Smooth muscle cell (in vitro differentiated cells): ENCODE data around the gene SUGP1. TPM values are rescaled to one million over a fixed set of nuclear protein-coding genes. Genes with fewer than 3 reads are reported as not detected.

Experiments used
- DNase-seq: peaks from one replicate; lab custom pipeline; 2025; ENCODE audit not compliant: unreplicated experiment; lab: John Stamatoyannopoulos, UW
- H2AFZ ChIP-seq: fragments of 200-600 bp; sonication (generic); 2 replicates; pipeline ENCODE4 v1.6.0; 2016; ENCODE audit warnings: antibody characterized with exemption, low read depth, mild to moderate bottlenecking
- H3F3A ChIP-seq: fragments of 200-600 bp; sonication (generic); 2 replicates; pipeline ENCODE4 v1.6.0; 2017; ENCODE audit warnings: antibody characterized with exemption, low read depth
- H3K27ac ChIP-seq: fragments of 200-600 bp; sonication (generic); 2 replicates; pipeline ENCODE4 v1.5.1; 2016; ENCODE audit warnings: low read depth, mild to moderate bottlenecking
- H3K27me3 ChIP-seq: fragments of 200-600 bp; sonication (generic); 2 replicates; pipeline ENCODE4 v1.6.1; 2016; ENCODE audit warnings: low read depth, mild to moderate bottlenecking
- H3K36me3 ChIP-seq: fragments of 200-600 bp; sonication (generic); 2 replicates; pipeline ENCODE4 v1.5.1; 2016; ENCODE audit warnings: low read depth
- H3K4me1 ChIP-seq: fragments of 200-600 bp; sonication (generic); 2 replicates; pipeline ENCODE4 v1.5.1; 2016; ENCODE audit warnings: low read depth
- H3K4me2 ChIP-seq: fragments of 200-600 bp; sonication (generic); 2 replicates; pipeline ENCODE4 v1.6.0; 2016; ENCODE audit warnings: mild to moderate bottlenecking
- H3K4me3 ChIP-seq: fragments of 200-600 bp; sonication (generic); 2 replicates; pipeline ENCODE4 v1.5.1; 2016; ENCODE audit warnings: mild to moderate bottlenecking
- H3K79me2 ChIP-seq: fragments of 200-600 bp; sonication (generic); 2 replicates; pipeline ENCODE4 v1.6.0; 2016; ENCODE audit warnings: low read depth, mild to moderate bottlenecking
- H3K9ac ChIP-seq: fragments of 200-600 bp; sonication (generic); 2 replicates; pipeline ENCODE4 v1.6.0; 2016; ENCODE audit warnings: low read depth
- H3K9me3 ChIP-seq: fragments of 200-600 bp; sonication (generic); replicated peaks from 2 replicates; pipeline ENCODE4 v1.5.1; 2016; ENCODE audit warnings: low read depth
- H4K20me1 ChIP-seq: fragments of 200-600 bp; sonication (generic); 2 replicates; pipeline ENCODE4 v1.6.0; 2016; ENCODE audit warnings: low read depth
- CTCF ChIP-seq: fragments of 200-600 bp; sonication (generic); IDR thresholded peaks from 2 replicates; pipeline ENCODE4 v1.5.1; 2017; ENCODE audit warnings: borderline replicate concordance, mild to moderate bottlenecking, antibody characterized with exemption; ENCODE audit not compliant: insufficient read depth, poor library complexity, severe bottlenecking
- WGBS: methylation state at CpG from one replicate; pipeline ENCODE4 v1.1.7; 2016; ENCODE audit warnings: low lambda C conversion rate; 5-methylcytosine and 5-hydroxymethylcytosine counted together
- polyA plus RNA-seq: library from polyadenylated mRNA; unstranded; fragments of >200 nt; fragmentation: Nextera tagmentation; extraction: Ambion mirVana; gene quantifications from 2 replicates; pipeline ENCODE4 v1.2.1, GENCODE V29; 2016
- total RNA-seq: library from RNA; depleted of rRNA; stranded (reverse); fragments of >200 nt; gene quantifications from 2 replicates; pipeline ENCODE4 v1.2.3, GENCODE V29; 2014

SUGP1 gene
- total and polyA plus RNA-seq, 2 experiments from 2014 or later, result 19.9 to 54.1 TPM

DNA sequence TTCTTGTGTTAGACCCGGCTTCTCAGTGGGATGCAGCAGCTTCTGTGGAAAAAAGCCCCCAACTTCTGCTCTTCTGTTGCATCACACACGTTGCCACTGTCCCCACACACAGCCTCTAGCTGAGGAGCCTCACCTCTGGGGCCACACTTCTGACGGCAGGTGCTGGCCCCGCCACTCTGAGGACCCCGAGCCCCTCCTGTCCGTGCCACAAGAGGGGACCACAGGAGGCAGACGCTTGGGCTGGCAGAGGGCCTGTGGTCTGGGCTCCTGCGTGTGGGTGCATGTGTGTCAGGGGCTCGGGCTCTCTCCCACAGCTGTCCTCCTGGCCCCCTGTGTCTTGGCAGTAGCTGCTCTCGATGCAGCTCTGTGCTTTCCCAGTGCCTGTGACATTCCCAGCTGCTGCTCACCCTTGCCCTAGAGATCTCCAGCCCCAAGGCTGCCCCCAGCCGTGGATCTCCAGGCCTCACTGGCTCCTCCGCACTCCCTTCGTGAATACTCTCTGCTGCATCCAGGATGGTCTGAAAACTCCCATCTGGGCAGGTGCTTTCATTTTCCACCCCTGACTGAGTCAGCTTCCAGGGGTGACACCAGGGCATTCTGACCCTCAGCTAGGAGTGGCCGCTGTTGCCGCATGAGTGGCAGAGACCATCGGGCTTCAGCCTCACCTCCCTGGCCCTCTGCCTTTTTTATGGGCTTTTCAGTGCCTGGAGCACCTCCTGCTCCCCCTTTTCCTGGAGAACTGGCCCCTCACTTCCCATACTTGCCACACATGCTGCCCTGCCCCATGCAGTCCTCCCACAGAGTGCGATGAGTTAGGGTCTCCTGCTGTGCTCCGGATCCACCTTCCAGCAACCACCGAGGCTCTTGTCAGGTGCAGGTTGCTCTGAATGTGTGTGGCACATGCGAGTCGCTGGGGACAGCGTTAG lies 14.0 kb upstream of the SUGP1 start:
- H2AFZ ChIP-seq, result no peak overlapping the region
- peaks cover 62% of the 10 kb centered on the region for H4K20me1 ChIP-seq
- H3K4me3 ChIP-seq, result no peak overlapping the region
- H3K27ac ChIP-seq, result no peak overlapping the region
- no peaks in the 10 kb centered on the region for H3F3A ChIP-seq
- H3K36me3 ChIP-seq, result no peaks in the 10 kb centered on the region
- WGBS, result 94% methylated on average over 22 of the region's 22 CpGs
- H3K79me2 ChIP-seq, result peaks cover 10% of the 10 kb centered on the region
- TF ChIP-seq CTCF, result no peak
- no peak overlapping the region for H3K9ac ChIP-seq
- H3K4me2 ChIP-seq, result no peak overlapping the region
- H3K9me3 ChIP-seq, result no peaks in the 10 kb centered on the region
- H3K4me1 ChIP-seq, result no peaks in the 10 kb centered on the region
- DNase-seq, result no peak
- H3K27me3 ChIP-seq, result no peaks in the 10 kb centered on the region

- no peaks in the 10 kb centered on the region for H3K27me3 ChIP-seq
- no peak overlapping the region for H3K9ac ChIP-seq
- no peaks in the 10 kb centered on the region for H3F3A ChIP-seq
- DNase-seq, result no peak
- no peaks in the 10 kb centered on the region for H3K9me3 ChIP-seq
- no peak overlapping the region for H2AFZ ChIP-seq
- H3K27ac ChIP-seq, result no peak overlapping the region
- H3K4me3 ChIP-seq, result no peak overlapping the region
- H3K79me2 ChIP-seq, result peaks cover 57% of the 10 kb centered on the region
- peaks cover 83% of the 10 kb centered on the region for H4K20me1 ChIP-seq
- no peaks in the 10 kb centered on the region for H3K4me1 ChIP-seq
- no peaks in the 10 kb centered on the region for H3K36me3 ChIP-seq
- 82% methylated on average over 6 of the region's 6 CpGs for whole genome bisulfite sequencing
- H3K4me2 ChIP-seq, result no peak overlapping the region
- no peak for TF ChIP-seq CTCF
Observed at GRCh38 chr19:19329126-19329525, 8.8 kb upstream of the SUGP1 start.

- Histone ChIP-seq H3K27me3 (no peaks in the 10 kb centered on the region), H3K4me3 (no peak overlapping the region), H3F3A (no peaks in the 10 kb centered on the region), H3K4me2 (no peak overlapping the region), H3K9me3 (no peaks in the 10 kb centered on the region), H3K4me1 (no peaks in the 10 kb centered on the region), H3K27ac (no peak overlapping the region), H3K79me2 (peaks cover 71% of the 10 kb centered on the region), H2AFZ (no peak overlapping the region), H4K20me1 (peaks cover 70% of the 10 kb centered on the region), H3K9ac (no peak overlapping the region), H3K36me3 (no peaks in the 10 kb centered on the region)
- no peak for TF ChIP-seq CTCF
- DNase-seq, result no peak
- 99% methylated on average over 8 of the region's 8 CpGs for WGBS
Observed at GRCh38 chr19:19327672-19328071, 7.4 kb upstream of the SUGP1 start.
